Stimulated activated CD8-positive, alpha-beta memory T cell treated with anti-CD3 and anti-CD28 coated beads, Interleukin-7, amount 100 ng/mL, for 48 hours (primary cell): ENCODE measurements around the gene CELF2.

Experiments
- DNase-seq, 2 donors: peaks; one replicate each; pipeline ENCODE4 v3.0.0-alpha.2; 2020; ENCODE audit warnings: low read depth in 1 of 2; ENCODE audit errors: extremely low read depth in 1 of 2

The CELF2 gene

GRCh38 chr10:11093771-11094736 lies 76.4 kb downstream of the CELF2 start:
- no peak for DNase-seq

- DNase-seq = no peak
These were observed 77.7 kb downstream of the CELF2 start for GRCh38 chr10:11095374-11095801.

- no peak for DNase-seq
These were observed 78.8 kb downstream of the CELF2 start for GRCh38 chr10:11096422-11096821.

GRCh38 chr10:11097686-11098085 lies 80.0 kb downstream of the CELF2 start:
- DNase-seq = no peak

- DNase-seq = no peak
These were observed 81.0 kb downstream of the CELF2 start for GRCh38 chr10:11098666-11099065.

- DNase-seq = no peak
These were observed 87.4 kb downstream of the CELF2 start for GRCh38 chr10:11104772-11105675.

DNA sequence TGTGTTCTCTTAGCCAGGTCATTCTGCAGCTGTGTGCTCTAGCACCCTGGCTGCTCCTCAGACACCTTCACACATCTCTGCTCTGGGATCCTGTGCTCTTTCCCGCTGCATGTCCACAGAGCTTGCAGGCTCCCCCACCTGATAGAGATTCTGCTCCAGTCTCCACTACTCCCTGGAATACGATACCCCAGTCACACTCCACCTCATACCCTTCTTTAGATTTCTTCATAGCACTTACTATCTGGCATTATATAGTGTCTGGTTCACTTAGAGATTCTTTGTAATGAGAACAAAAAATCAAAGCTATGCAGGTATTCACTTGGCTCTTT lies 88.0 kb downstream of the CELF2 start:
- no peak for DNase-seq

GRCh38 chr10:11106621-11107374 lies 89.1 kb downstream of the CELF2 start:
- no peak for DNase-seq

GRCh38 chr10:11107948-11108347 lies 90.3 kb downstream of the CELF2 start:
- no peak for DNase-seq

DNA sequence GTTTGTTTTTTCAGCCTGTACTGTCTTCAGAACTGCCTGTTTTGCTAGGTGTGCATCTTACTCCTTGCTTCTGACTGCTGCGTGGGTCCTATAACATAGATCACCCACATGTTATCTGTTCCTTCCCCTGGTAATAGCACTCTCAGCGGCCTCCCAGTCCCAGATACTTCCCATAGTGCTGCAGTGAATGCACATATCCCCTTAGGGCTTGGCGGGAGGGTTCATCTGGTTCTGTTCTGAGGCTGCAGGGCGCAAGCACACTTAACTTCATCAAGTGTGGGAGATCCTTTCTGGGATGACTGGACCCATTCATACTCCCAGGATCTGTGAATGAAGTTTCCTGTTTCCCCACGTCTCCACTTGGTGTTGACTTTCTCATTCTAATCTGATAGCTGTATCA lies 90.7 kb downstream of the CELF2 start:
- DNase-seq = no peak

DNA sequence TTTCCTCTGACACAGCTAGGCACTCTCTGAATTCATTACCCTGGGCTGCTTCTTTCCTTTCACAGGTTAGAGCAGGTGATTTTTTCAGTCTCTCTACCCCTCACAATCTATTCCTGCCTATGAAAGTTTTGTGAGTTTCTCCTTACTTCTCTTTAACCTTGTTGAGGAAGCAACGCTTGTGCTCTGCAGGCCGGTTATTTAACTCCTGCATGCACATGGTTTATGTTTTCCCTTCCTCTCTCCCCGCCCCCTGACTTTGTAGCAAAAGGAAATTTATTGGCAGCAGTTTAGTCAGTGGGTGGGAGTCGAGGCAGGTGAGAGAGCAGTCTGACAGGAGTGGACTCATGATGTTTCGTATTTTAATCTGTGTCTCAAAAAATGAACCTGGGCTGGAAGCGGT lies 91.9 kb downstream of the CELF2 start:
- DNase-seq = no peak

GRCh38 chr10:11110539-11110938 lies 92.9 kb downstream of the CELF2 start:
- DNase-seq = no peak

- DNase-seq = no peak
These were observed 93.8 kb downstream of the CELF2 start for GRCh38 chr10:11111490-11111889.

GRCh38 chr10:11112718-11113117 lies 95.0 kb downstream of the CELF2 start:
- no peak for DNase-seq

DNA sequence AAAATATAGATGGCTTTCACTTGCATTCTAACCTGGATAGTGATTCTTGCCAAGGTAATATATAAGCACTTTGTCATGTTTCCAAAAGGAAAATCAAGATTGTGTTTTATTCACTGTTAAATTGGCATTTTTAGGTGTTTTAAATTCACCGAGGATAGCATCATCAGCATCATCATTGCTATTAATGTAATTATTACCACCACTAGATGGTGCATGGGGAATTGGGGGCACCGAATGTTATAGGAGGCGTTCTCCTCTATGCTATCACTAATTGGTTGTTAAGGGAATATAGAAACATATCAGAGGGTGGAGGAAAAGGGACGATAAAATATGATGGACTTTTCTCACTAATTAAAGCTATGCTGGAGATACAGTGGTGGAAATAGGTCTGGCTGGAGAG lies 95.5 kb downstream of the CELF2 start:
- no peak for DNase-seq

GRCh38 chr10:11114269-11114668 lies 96.6 kb downstream of the CELF2 start:
- no peak for DNase-seq

DNA sequence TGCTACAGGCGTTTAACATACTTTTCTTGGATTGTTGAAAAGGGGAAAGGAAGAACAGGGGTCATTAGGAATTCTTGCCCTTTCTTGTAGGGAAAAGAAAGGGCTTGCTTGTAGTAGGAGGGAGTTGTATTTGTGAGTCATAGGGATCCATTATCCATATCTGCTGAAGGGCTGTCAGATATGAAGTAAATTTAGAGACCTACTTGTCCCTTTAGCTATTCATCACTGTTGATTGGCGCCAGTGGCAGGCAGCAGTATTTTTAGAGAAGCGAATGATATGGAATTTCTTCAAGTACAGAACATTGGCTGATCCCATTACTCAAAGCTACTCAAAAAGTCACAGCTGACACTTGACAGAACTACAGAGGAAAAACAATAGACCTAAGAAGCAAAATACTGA lies 97.7 kb downstream of the CELF2 start:
- DNase-seq = no peak

GRCh38 chr10:11116361-11116760 lies 98.7 kb downstream of the CELF2 start:
- no peak for DNase-seq

- DNase-seq = no peak
These were observed 99.1 kb downstream of the CELF2 start for GRCh38 chr10:11116817-11117216.

- DNase-seq = no peak
These were observed 101.0 kb downstream of the CELF2 start for GRCh38 chr10:11118686-11119085.

GRCh38 chr10:11119843-11120242 lies 102.2 kb downstream of the CELF2 start:
- no peak for DNase-seq
